ENCODE measurements around the gene SEC61A1.
A peak's percentile ranks its signal among the peaks of the same experiment; 100 is the strongest.

SEC61A1 gene

DNA sequence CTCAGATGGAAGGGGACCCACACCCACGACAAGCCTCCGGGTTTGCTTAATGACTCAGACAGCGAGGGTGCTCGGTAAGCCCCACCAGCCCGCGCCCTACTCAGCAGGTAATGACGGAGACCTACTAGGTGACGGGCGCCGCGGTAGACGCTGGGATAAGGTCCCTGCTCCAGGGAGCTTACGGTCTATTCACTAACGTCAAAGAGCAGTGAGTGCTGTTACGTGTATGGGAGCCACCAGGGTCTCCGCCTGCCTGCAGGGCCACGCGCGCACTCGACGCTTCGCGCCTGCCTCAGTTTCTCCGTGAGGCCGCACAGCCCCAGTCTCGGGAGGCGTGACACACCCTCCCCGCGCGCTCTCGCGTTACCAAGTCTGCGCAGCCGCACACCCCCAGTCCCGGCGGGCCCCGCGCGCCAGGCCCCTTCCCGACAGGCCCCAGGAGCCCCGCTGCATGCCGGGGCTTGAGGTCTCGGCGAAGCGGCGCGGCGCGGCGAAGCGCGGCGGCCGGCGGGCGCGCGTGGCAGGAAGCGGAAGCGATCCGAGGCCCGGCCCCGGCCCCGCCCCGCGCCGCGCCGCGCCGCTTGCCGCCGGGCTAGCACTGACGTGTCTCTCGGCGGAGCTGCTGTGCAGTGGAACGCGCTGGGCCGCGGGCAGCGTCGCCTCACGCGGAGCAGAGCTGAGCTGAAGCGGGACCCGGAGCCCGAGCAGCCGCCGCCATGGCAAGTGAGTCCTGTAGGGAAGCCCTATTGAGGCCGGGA lies at the start of gene SEC61A1:
SEC61A1 (plus strand) TSS at position 601 of the 758 bp plus-strand sequence; CDS start at position 717, 116 bp downstream.
- peak; percentile 86 to 93 (median 93) for DNase-seq (ENCODE audit: low read depth in 3 of 3, low spot score in 1 of 3)

- no peak for DNase-seq (ENCODE audit: low read depth in 3 of 3, low spot score in 1 of 3)
Observed at GRCh38 chr3:128004661-128005060, 47.6 kb upstream of the SEC61A1 start.

DNA sequence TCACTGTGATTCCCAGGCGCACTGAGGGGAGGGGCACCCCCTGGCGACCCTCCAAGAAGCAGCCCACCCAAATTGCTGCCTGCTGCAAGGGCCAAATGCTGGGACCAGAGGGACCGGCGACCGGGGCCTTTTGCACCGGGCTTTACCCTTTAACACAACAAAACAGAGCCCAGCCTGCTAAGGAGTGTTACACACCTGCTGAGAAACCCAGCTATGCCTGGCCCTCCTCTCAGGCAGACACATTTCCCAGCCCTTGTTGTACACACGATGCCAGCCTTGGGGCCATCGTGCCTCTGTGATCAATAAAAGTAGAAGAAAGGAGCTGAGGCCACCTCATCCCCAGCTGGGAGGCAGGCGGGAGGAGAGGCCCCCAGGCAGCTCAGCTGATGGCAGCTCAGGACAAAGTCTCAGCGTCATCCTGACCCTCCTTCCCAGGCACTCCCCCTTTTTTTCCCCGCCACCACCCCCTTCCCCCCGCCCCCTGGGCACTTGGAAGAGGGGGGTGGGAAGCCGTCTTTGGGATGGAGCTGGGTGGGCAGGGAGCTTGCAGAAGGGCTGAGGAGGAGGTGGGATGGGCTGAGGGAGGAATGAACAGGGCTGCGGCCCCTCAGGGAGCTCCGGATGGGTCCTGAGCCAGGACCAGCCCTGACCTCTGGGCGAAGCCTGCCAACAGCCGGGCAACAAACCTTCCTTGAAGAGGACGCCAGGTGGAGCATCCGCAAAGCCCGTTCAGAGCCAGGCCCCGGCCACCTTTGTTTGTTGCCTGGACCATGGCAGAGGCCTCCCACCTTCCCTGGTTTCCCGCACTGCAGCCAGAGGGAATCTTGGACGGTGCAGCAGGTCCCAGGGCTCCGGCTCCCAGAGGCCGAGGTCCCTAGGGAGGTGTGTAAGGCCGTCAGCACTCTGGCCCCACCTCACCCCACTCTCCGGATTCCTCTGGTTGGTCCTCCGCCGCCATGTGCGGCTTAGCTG lies 45.9 kb upstream of the SEC61A1 start:
- no peak for DNase-seq (ENCODE audit: low read depth in 3 of 3, low spot score in 1 of 3)

- no peak for DNase-seq (ENCODE audit: low read depth in 3 of 3, low spot score in 1 of 3)
Observed at GRCh38 chr3:128007033-128007424, 45.2 kb upstream of the SEC61A1 start.

GRCh38 chr3:128009952-128010846 lies 42.0 kb upstream of the SEC61A1 start:
- no peak for DNase-seq (ENCODE audit: low read depth in 3 of 3, low spot score in 1 of 3)

DNA sequence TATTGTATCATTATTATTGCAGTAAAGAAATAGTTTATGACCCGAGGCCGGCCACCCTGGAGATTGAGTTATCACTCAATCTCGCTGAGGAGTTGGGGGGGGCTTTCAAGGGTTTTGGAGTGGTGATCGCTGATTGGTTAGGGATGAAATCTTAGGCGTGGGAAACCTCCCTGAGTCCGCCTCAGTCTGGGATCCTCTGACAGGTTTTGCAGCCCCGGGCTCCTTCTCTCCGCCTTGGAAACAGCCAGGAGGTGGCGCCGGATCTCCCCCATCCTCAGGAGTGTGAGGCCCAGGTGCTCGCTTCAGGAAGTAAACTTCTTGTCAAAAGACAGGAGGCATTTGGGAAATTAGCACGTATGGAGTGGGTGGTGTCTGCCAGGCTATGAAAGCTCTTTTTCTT lies 41.1 kb upstream of the SEC61A1 start:
- no peak for DNase-seq (ENCODE audit: low read depth in 3 of 3, low spot score in 1 of 3)

DNA sequence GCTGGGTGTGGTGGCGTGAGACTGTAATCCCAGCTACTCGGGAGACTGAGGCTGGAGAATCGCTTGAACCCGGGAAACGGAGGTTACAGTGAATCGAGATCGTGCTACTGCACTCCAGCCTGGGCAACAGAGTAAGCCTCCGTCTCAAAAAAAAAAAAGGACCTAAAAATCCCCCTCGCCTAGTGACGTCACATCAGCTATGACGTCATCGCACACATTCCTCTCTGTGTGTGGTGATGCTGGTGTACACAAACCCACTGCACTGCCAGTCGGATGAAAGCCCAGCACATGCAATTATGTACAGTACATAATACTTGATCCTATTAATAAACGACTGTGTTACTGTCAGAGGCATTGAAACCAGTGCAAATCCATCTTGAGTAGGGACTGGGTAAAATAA lies 40.2 kb upstream of the SEC61A1 start:
- no peak for DNase-seq (ENCODE audit: low read depth in 3 of 3, low spot score in 1 of 3)

DNA sequence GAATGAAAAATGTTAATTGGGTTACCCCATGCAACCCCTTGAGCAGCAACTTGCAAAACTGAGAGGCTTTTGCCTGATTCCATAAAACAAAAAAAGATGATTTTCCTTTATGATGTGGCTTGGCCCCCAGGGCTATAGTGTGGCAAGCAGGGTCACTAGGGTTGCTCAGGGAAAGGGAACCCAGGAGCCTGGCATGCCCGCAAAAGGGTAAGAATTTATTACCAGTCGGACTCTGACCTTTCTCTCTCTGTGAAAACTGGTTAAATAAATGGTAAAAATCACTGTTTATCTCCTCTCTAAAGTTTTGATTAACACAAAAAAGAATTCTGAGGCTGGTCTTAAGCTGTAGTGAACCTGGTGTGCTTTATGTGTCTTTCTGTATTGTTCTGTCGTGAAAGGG lies 37.7 kb upstream of the SEC61A1 start:
- DNase-seq (ENCODE audit: low read depth in 3 of 3, low spot score in 1 of 3) = no peak

GRCh38 chr3:128016502-128016901 lies 35.7 kb upstream of the SEC61A1 start:
- DNase-seq (ENCODE audit: low read depth in 3 of 3, low spot score in 1 of 3) = no peak

GRCh38 chr3:128021768-128022372 lies 30.4 kb upstream of the SEC61A1 start:
- DNase-seq (ENCODE audit: low read depth in 3 of 3, low spot score in 1 of 3) = no peak

DNA sequence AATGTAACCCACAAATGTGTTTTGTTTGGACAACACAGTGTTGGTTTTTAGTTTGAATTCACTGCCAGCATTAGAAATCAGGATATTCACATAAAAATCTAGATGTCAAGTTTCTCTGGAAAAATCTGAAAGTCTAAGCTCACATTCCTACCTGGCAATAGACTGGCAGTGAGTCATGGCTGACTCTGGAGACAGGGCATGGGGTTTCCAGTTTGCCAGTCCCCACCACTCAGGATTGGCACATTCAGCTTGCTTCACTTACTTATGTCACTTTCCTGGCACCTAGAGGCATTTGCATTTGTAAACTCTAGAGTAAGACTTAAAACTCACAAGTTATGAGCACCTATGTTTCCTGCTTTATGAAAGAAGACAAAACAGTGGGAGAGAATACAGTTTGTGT lies 19.1 kb upstream of the SEC61A1 start:
- no peak for DNase-seq (ENCODE audit: low read depth in 3 of 3, low spot score in 1 of 3)

- no peak for DNase-seq (ENCODE audit: low read depth in 3 of 3, low spot score in 1 of 3)
Observed at GRCh38 chr3:128036119-128036518, 16.1 kb upstream of the SEC61A1 start.

GRCh38 chr3:128040041-128040440 lies 12.2 kb upstream of the SEC61A1 start:
- DNase-seq (ENCODE audit: low read depth in 3 of 3, low spot score in 1 of 3) = no peak

DNA sequence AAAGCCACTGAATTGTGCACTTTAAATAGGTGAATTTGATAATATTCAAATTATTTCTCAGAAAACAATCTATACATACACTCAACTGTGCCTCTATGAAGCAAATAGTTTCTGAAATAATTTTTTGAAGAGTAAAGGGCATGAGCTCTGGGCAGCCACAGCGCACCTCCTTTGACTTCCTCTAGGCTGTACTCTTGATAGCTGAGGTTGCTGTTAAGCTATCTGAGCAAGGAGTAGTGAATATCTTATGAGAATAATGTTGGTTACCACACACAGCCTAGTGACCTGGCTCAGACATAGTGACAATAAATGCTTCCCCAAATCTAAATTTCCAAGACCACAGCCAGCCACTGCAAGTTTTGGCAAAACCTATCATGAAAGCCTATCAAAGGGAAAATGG lies 11.6 kb upstream of the SEC61A1 start:
- DNase-seq (ENCODE audit: low read depth in 3 of 3, low spot score in 1 of 3) = no peak

DNA sequence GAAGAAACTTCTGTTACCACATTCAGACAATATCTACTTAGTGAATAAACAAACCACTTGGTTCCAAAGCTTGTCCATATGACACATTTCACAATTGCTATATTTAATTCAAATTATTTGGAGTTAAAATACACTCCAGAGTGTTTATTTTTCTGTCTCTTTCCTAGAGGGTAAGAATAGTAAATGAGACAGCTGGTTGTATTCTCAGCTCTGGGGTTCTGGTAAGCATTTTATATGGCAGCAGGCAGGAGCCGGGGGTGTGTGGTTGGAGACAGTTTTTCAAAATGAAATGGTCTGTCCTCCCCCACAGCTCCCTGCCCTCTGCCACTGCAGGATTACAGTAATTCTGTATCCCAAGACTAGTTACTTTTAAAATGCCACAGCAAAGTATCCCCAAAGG lies 10.9 kb upstream of the SEC61A1 start:
- DNase-seq (ENCODE audit: low read depth in 3 of 3, low spot score in 1 of 3) = no peak

GRCh38 chr3:128050597-128050996 lies 1.6 kb upstream of the SEC61A1 start:
- DNase-seq (ENCODE audit: low read depth in 3 of 3, low spot score in 1 of 3) = no peak

GRCh38 chr3:128051459-128051836 lies 789 bp upstream of the SEC61A1 start:
- no peak for DNase-seq (ENCODE audit: low read depth in 3 of 3, low spot score in 1 of 3)

DNA sequence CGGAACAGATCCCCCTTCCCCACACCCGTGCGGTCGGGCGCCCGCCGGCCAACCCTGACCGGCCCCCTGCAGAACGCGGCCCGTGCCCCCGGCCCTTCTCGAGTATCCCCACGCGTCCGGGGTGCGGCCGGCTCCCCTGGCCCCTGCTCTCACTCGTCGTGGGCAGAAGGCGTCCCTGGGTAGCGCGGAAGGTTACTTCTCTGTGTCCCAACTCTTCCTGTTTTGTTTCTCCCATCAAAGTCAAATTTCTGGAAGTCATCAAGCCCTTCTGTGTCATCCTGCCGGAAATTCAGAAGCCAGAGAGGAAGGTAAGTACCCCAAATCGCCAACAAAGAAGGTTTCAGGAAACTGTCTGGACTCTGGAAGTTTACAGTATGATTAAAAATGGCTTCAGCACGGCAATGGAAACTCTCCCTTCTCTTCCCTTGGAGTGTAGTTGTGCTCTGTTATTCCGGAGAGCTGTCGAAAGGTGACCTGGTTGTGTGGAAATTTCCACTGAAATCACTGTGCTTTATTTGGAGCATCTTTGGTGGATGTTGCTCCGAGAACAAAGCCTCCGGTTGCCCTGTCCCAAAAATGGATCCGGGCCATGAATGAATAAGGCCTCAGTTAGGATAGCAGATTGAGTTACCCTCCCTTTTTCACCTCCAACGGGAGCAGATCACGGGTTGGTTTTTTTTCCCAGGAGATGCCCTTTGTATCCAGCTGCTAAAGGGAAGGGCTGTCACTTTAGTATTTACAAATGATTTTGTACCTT lies 536 bp downstream of the SEC61A1 start:
- DNase-seq (ENCODE audit: low read depth in 3 of 3, low spot score in 1 of 3) = no peak

DNA sequence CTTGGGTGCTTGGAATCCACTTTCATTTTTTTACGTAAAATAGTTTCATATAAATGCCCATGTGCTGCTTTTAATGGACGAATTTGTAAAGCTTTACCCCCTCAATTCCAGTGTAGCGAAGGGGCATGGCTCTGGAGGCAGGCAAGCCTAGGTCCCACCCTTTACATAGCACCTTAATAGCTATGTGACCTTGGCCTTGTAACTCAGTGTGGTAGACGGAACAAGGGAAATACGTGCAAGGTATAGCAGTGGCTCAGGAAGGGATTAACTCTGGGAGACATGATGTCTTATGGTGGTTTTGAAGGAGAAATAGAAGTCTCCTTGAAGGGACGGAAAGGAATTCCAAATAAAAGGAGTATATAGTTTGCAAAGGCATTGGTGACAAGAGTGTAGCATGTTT lies 1.4 kb downstream of the SEC61A1 start:
- DNase-seq (ENCODE audit: low read depth in 3 of 3, low spot score in 1 of 3) = no peak

DNA sequence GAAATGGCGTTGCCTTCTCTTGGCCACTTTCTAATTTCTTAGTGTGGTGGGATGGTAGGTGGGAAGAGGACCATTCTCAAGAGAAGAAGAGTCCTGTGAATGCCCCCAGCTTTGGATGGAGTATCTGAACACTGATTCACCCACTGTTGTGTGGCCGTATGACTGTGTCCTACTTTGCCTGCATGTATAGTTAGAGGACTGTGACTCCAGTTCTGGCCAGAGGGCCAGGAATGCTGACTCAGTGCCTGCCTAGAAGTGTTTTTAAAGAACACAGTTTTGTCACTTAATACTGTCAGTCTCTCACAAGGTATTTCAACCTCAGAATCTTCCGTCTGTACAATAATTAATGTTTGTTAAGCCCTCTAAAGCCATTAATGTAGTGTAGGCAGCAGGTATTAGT lies 2.1 kb downstream of the SEC61A1 start:
- DNase-seq (ENCODE audit: low read depth in 3 of 3, low spot score in 1 of 3) = no peak

Measured in stimulated activated CD4-positive, alpha-beta T cell treated with anti-CD3 and anti-CD28 coated beads, TNF-alpha, amount 100 ng/mL, for 1 hour (primary cell).